ENCODE measurements around the gene SCUBE1.

SCUBE1 gene

DNA sequence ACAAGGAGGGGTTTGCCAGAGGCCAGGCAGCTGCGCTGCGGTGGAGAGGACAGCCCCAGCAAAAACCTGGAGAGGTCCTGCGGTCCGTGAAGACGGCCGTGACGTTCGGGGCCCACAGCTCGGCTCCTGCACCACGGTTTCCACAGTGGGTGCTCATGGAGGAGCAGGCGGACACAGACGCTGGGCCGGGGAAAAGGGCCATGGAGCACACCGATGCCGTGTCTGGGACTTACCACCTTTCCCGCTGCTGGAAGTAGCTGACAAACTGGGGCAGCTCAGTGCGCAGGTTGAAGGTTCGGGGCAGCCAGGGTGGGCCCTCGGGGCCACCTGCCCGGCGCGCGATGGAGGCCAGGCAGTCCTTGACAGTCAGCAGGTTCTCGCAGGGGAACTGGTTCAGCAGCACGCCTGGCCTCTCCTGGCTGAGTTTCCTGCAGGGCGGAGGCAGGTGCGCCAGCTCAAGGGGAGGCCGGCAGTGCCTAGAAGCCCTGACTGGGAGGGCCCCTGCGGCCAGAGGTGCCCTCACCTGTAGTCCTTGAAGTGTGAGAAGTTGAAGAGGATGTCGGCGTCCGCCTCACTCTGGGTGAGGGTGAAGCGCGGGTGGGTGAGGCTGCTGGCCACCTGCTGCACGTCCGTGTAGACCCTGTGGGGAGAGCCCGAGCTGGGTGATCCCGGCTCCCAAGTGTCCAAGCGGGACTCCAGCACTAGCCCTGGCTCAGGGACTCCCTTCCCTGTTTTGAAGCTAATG is 169.0 kb downstream of the SCUBE1 start:
- DNase-seq (ENCODE audit: low spot score) = no peak

DNA sequence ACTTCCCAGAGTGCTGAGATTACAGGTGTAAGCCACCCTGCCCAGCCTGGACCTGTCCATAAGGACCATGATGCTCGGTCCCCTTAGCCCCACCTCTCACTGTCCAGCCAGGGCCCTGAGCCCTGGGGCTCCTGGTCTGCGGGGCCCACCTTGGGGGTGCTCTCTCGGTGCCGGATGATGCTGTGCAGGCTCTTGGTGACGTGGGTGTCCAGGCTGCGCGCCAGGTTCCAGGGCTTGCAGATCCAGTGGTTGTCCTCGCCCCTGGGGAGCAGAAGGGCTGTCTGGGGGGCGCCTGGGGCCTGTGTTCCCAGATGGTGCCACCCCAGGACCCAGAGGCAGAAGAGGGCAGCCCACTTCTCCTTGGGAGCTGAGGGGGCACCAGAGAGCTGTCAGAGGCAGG is 169.6 kb downstream of the SCUBE1 start:
- DNase-seq (ENCODE audit: low spot score) = no peak

DNA sequence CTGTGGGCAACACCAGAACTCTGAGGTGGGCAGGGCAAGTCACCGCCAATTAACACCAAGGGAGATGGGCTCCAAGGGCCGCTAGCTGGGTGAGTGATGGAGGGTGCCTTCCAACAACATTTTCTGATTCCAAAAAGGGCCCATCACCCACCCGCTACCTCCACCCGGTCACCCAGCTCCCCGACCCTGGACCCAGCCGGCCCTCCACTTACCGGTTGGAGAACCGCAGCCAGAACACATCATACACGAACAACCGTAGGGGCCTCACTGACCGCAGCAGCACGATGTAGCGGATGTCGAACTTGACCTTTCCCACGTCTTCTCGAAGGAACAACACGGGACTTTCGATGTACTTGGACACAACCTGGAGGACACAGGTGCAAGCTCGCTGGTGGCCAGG is 171.0 kb downstream of the SCUBE1 start:
- DNase-seq (ENCODE audit: low spot score) = no peak

DNA sequence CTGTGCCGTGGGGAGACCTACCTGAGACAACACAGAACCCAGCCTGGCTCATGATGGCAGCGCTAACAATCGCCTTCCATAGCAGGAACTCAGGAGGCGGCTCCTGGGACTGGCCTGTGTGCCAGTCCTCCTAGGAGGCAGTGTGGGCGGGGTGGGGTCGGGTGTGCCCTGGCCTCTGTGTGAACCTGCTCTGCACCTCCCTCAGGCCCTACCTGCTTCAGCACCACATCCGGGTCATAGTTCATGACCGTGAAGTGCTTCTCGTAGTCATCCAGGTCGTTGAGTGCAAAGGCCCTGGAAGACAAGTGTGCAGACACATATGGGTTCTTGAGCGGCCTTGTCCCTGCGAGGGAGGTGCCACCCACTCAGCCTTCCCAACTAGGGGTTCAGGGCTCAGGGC is 171.6 kb downstream of the SCUBE1 start:
- DNase-seq (ENCODE audit: low spot score) = no peak

DNA sequence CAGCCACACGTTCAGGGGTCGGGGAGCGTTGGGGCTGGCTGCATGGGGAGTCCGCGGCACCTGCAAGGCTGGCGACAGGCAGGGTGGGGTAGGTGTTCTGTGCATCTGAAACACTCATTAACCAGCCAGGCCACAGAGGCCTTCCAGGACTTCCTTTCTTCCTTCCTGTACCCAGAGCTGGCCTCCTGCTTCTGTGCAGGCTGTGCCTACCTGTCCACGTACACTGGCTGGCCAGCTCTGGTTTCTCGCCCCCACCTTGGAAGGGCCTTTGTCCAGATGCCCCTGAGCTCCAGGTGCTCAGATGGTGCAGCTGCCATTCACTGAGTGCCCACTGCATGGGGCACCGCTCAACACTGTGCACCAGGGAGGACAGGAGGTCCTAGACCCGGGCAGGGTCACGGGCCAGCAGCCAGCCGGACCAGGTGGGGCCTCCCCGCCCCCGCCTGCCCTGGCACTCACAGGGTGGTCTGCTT is 172.1 kb downstream of the SCUBE1 start:
- no peak for DNase-seq (ENCODE audit: low spot score)

DNA sequence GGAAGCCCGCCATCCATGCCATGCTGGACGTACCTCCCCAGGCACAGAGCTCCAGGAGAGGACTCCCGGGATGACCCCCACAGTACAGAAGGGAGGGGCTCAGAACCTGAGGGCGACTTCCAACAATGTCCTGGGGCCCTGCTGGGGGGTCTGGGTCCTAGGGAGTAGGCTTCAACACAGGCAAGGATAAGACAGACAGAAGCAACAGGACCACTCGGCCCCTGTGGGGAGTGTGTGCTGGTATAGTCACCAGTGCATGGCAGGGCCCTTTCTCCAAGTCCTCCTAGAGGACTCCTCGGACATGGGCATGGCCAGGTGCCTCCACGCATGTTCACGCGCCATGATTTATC is 173.1 kb downstream of the SCUBE1 start:
- no peak for DNase-seq (ENCODE audit: low spot score)

DNA sequence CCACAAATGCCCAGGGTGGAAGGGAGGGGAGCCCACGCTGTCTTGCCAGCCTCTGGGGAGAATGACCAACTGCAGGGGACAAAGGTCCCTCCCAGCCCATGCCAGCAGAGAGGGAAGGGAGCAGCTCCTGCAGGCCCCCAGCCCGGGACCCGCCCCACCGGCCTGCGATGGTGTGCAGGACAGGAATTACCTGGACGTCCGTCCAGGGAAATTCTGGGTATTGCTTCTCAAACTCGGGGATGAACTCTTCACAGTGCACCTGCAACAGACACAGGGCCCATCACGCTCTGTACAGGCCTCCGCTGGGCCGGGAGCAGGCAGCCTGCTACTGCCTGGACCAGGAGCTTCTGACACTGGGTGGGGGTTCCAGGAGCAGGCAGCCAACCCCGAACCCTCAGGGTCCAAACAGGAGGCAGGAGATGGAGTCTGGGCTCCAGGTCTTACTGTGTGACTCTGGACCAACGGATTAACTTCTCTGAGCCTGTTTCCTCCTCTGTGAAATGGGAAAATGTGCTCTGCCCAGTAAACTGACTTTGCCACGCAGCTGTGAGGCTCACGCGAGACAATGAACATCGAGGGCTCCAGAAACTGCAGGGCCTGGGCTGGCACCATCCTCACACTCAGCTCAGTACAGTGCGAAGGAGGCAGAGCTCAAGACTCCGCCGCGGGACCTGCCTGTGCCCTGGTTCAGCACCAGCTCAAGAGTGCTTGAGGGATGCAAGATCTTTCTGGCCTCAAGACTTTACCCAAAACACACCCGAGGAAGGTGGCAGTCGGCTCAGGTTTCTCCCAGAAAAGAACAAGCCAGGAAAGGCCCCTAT is 173.7 kb downstream of the SCUBE1 start:
- DNase-seq (ENCODE audit: low spot score) = no peak

DNA sequence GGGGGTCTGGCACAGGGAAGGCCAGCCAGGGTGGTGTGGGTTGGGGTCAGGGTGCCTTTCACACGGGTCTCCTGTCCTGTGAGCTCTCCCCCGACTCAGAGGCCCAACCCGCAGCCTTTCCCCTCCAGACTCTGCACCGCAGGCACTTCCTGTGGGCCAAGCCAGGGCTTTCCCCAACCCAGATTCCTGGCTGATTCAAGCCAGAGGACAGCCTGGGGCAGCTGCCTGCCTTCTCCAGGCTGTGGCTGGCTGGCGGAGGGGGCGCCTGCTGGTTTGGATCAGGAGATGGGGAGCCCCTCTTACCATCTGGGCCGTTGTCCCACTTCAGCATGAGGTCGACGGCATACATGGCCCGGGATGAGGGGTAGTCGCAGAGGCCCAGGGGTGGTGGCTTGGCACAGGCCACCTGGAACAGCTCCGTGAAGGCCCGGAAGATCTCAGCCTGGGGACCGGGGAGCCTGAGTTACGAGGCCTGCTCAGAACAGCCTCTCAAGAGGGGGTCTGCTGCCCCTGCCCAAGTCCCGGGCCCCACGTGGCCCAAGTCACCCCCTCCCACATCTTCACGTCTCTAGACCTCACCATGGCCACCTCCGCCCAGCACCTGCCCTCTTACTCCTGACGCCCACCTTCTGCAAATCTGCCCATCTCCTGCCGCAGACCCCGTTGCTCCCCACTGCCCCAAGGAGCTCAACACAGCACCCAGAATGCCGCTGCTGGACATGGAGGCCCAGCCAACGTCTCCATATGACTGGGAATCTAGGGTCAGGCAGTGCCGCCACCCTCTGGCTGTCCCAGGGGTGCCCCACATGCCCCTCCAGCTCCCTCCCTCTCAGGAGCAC is 174.5 kb downstream of the SCUBE1 start:
- DNase-seq (ENCODE audit: low spot score) = no peak

DNA sequence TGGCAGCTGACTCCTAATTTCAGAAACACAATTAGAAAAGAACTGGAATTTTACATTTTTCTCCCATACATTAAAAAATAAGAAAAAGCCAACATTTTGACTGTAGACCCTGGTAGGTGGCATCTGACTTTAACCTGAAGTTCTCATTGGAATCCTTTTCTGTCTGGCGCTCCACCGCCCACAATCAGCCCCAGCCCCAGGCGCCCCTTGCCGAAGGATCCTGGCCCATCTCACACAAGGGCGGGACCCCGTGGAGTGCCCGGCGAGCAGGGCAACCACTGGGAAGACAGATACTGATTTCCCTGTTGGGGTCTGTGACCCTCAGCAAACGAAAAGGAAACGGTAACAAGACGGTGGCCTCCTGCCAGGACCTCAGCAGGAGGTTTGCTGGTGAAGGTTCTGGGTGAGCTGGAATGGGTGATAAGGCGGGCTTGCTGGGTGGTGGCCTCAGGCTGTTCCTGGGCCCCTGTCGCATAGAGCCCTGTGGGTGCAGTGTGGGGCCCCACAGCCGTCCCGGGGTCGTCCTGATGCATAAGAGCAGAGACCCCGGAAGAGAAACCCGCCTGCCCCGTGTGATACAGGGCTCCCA is 176.1 kb downstream of the SCUBE1 start:
- DNase-seq (ENCODE audit: low spot score) = no peak

DNA sequence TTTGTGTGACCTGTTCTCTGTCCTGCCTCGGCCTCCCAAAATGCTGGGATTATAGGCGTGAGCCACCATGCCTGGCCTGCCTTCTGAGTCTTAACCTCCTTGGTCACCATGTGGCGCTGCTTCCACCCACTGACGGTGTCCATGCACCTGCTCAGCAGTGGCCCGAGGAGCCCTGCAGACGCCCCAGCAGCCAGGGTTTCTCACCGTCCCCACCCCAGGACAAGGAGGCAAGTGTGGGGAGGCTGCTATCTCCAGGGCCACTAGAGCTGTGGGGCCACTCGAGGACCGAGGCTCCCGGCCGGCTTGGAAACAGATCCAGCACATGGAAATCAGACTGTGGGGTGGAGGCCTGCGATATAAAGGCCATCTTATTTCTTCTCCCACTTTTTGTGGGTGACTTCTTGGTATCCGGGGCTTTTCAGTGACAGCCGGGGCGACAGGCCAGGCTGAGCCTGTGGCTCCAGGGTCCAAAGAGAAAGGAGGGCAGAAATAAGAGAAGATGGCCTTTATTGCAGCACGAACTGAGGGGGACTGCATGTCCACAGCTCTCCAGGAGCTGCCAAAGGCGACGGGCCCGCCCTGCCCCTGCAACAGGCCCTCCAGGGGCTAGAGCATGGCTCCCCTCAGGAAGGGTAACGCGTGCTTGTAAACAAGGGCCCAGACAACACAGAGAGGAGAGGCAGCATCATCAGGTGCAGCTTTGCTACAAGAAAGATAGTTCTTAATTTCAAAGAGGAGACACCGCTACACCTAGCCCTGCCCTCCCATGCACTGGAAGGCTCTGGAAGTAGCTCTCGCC is 176.8 kb downstream of the SCUBE1 start:
- DNase-seq (ENCODE audit: low spot score) = no peak

DNA sequence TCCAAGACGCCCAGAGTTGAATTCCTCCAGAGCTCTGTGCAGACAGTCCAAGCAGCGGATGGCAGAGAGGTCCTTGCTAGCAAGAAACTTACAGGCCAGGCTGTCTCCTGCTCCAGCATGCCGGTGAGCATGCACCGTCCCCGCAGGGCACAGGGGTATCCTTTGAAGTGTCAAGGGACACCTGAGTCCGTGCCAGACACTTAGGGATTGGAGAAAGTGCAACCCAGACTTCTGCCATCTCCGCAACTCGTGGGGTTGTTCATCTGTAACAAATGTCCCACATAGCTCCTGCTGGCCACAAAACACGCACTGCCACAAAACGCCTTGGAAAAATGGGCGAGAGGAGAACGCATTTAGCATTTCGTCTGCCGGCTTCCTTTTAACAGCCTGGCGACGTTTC is 178.5 kb downstream of the SCUBE1 start:
- no peak for DNase-seq (ENCODE audit: low spot score)

DNA sequence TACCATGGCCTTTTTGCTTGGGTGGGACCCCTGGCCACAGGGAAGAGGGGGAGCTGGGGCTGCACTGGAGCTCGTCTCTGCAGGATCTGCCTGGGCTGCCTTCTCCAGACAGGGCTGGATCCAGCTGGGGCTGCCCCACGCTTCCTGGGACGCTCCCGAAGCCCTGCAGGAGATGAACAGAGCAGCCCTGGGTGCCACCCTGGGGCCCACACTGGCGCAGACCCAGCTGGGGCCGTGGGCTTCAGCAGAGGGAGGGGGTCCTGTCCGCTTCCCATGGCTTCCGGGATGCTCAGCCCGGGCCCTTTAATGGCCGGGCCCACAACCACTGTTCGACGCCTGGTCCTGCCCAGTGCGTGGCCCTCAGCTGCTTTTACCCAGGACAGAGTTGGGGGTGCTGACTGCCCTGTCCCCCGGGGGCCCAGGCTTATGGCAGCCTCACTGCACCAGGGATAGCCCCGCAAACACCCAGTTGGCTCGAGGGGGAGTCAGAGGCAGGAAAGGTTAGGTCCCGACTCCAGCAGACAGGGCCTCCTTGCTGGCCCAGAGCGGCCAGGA is 179.9 kb downstream of the SCUBE1 start:
- DNase-seq (ENCODE audit: low spot score) = no peak

DNA sequence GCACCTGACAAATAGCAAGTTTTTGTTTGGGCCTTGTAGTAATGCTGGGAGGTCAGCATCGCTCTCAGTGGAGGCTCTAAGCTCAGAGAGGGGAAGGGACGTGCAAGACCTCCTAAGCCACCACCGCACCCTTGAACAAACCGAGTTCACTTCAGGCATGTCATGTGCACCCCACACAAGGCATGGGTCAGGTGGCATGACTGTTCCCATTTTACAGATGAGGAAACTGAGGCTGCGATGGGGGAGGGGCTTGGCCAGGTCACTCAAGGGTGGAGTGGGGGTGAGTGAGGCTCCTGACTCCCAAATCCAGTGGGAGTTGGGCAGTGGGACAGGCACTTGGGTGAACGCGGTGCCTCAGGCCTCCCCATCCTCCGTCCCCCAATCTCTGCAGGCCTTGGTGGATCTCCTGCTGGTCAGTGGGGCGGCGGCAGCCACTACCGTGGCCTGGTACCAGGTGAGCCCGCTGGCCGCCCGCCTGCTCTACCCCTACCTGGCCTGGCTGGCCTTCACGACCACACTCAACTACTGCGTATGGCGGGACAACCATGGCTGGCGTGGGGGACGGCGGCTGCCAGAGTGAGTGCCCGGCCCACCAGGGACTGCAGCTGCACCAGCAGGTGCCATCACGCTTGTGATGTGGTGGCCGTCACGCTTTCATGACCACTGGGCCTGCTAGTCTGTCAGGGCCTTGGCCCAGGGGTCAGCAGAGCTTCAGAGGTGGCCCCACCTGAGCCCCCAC is 180.6 kb downstream of the SCUBE1 start:
- DNase-seq (ENCODE audit: low spot score) = no peak

DNA sequence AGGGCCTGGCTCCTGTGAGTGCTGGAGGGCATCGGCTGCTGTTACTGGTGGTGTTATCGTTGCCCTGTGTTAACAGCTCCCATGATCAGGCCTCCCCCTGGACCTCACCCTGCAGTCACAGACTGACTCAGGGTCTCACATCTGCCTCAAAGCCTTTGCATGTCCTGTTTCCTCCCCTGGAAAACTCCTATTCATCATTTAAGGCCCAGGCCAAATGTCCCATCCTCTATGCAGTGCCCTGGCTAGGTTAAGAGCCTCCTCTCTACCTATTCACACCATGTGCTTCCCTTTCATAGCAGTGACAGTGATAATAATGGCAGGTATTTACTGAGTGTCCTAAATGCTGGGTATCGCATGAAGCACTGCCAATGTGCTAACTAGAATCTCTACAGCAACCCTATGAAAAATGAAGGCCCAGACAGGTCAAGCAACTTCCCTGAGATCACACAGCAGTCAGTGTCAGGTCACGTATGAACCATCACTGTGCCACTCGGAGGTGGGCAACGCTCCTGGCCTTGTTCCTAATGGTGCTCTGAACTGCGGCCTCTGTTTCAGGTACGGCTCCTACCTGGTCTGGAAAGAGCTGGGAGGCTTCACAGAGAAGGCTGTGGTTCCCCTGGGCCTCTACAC is 182.6 kb downstream of the SCUBE1 start:
- no peak for DNase-seq (ENCODE audit: low spot score)

DNA sequence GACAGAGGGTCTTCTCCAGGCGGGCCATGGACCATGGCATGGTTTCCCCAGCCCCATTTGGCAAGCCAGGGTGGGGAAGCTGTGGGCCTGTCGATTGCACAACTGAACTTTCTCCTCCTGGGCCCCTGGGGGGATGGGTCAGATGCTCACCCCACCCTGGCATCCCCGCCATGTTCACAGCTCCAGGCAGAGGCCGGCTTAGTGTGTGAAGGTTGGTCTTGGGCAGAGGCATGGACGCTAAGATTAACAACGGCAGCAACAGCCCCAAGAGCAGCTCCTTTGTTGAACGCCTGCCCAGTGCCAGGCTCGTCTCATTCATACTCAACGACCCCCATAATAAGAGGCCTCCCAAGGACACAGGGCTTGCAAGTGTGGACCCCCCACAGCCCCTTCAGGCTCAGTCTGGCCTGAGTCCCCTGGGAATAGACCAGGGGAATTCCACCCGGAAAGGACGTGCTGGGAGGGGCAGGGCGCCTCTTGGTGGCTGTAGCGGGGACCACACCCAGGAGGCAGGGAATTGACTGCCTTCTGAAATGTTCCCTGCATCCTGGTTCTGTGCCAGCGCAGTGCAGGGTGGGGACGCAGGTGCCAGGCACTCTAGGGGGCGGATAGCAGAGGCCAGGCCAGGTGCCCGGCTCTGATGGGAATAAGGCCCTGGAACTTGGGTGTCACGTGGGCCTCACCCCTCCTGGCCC is 183.5 kb downstream of the SCUBE1 start:
- no peak for DNase-seq (ENCODE audit: low spot score)

DNA sequence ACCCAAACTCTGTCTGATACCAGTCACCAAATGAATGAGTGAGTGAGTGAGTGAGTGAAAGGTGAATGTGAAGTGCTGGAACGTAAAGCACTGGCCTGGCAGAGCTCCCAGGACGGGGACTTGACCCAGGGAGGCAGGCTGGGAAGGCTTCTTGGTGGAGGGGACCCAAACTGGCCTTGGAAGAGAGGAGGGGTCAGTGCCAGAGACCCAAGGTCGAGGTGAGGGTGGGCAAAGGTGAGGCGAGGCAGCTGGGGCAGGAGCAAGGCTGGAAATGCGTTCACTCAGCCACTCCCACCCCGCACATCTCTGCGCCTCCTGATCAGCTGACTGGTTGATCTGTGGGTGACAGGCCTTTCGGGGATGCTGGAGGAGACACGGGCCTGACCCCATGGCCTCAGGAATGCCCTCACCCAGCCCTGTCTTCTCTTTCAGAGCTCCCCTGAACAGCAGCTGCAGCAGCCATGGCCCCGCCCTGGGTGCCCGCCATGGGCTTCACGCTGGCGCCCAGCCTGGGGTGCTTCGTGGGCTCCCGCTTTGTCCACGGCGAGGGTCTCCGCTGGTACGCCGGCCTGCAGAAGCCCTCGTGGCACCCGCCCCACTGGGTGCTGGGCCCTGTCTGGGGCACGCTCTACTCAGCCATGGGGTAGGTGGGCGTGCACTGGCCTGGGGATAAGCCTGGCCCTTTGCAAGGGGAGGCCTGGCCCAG is 184.2 kb downstream of the SCUBE1 start:
- no peak for DNase-seq (ENCODE audit: low spot score)

DNA sequence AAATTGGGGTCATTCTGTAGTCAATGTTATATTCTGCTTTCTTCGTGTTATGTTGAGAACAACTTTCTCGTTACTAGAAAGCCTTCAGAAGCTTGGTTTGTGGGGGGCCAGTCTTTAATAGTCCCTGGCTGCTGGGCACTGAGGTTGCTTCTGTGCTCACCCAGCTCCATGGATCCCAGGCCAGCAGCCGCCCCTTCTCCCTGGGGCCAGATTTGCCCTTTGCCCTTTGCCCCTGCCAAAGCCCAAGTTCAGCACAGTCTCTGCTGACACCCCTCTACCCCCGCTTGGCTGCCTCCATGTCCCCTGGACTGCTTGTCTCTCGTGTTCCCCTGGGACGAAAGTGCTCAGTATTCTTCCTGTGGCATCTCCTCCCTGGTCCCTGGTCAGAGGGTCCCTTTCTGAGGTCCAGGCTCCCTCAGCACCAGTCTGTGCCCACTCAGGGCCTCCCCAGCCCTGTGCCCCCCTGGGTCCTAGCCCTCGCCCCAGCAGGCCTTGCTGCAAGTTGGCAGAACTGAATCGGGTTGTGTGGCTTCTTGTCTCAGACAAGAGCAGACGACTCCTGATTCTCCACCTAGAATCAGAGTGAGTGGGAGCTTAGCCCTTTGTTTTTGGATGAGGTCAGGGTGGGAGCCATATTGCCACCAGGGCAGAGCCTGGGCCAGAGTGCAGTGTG is 185.2 kb downstream of the SCUBE1 start:
- no peak for DNase-seq (ENCODE audit: low spot score)

DNA sequence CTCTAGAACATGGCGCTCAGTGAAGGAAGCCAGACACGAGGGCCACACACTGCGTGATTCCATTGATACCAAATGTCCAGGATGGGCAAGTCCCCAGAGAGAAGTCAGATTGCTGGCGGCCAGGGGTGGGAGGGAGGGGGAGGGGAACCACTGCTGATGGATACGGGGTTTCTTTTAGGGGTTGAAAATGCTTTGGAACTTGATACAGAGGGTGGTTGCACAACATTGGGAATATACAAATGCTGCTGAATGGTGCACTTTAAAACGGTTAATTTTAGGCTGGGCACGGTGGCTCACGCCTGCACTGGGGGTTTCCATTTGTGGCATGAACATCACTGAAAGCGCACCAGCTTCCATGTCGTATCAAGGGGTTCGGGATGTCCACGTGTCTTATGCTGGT is 186.8 kb downstream of the SCUBE1 start:
- DNase-seq (ENCODE audit: low spot score) = no peak
